Gastroesophageal sphincter (tissue), 4 donors: ENCODE data around the gene MEF2A. TPM values are rescaled to one million over a fixed set of nuclear protein-coding genes. Genes with fewer than 3 reads are reported as not detected.

Experiments used
- ATAC-seq: fragments of 150-250 bp; one replicate; pipeline ENCODE4 v1.9.1; 2016; ENCODE audit warnings: mild to moderate bottlenecking, moderate library complexity
- H3K27ac ChIP-seq, 4 donors: fragments of 200-600 bp; sonication (generic) in 3 of 4; 1 replicate in 3 of 4; 2 replicates in 1 of 4; pipeline ENCODE4 v1.5.1; 2016 to 2019
- H3K27me3 ChIP-seq: fragments of 200-600 bp; sonication (generic); one replicate; pipeline ENCODE4 v1.5.1; 2019
- H3K36me3 ChIP-seq, 2 donors: fragments of 200-600 bp; sonication (generic); one replicate each; pipeline ENCODE4 v1.5.1; 2019; ENCODE audit warnings: control low read depth in 1 of 2
- H3K4me1 ChIP-seq, 3 donors: fragments of 200-600 bp; sonication (generic); 1 replicate in 2 of 3; 2 replicates in 1 of 3; pipeline ENCODE4 v1.5.1; 2016 to 2019; ENCODE audit warnings: control low read depth in 2 of 3
- H3K4me3 ChIP-seq, 2 donors: fragments of 200-600 bp; sonication (generic); one replicate each; pipeline ENCODE4 v1.5.1; 2019; ENCODE audit warnings: mild to moderate bottlenecking in 1 of 2, moderate library complexity in 1 of 2
- H3K9me3 ChIP-seq, 3 donors: fragments of 200-600 bp; sonication (generic); one replicate each; pipeline ENCODE4 v1.5.1; 2017 to 2019; ENCODE audit warnings: control low read depth in 2 of 3
- EP300 ChIP-seq: sonication (generic); formaldehyde crosslinking; IDR thresholded peaks from one replicate; pipeline ENCODE4 v1.6.1; 2017; ENCODE audit warnings: antibody characterized with exemption, mild to moderate bottlenecking
- POLR2A ChIP-seq, 2 donors: fragments of 450-650 bp; IDR thresholded peaks; one replicate each; pipeline ENCODE4 v1.6.1; 2017; ENCODE audit warnings: antibody characterized with exemption in 2 of 2, mild to moderate bottlenecking in 2 of 2, moderate library complexity in 1 of 2
- POLR2AphosphoS5 ChIP-seq: sonication (generic); formaldehyde crosslinking; IDR thresholded peaks from one replicate; pipeline ENCODE4 v1.6.1; 2017; ENCODE audit warnings: antibody characterized with exemption
- WGBS, 2 donors: methylation state at CpG; one replicate each; pipeline ENCODE4 v1.1.5; 2018; ENCODE audit warnings: low coverage in 1 of 2; 5-methylcytosine and 5-hydroxymethylcytosine counted together
- total RNA-seq, 4 donors: library from RNA; depleted of rRNA; stranded (reverse); fragments of >200 nt; gene quantifications; one replicate each; pipeline ENCODE4 v1.1.0, GENCODE V29; 2016
- TF ChIP-seq, protein P1 (sequence below), 4 experiments: fragments of 200-600 bp in 2 of 4; fragments of 450-650 bp in 2 of 4; sonication (generic) in 1 of 4; IDR thresholded peaks; one replicate each; pipeline ENCODE4 v1.5.1; 2017 to 2019; ENCODE audit warnings: antibody characterized with exemption in 4 of 4, mild to moderate bottlenecking in 2 of 4, moderate library complexity in 2 of 4

MEF2A gene
- total RNA-seq, 4 donors from 2014 or later = 68.8 to 133 (median 95.7) TPM

- WGBS, 2 donors = 91 to 100% methylated on average over 3 of the region's 3 CpGs
Observed at GRCh38 chr15:99598296-99598695, 32.5 kb downstream of the MEF2A start.

GRCh38 chr15:99603828-99604227 is 38.0 kb downstream of the MEF2A start:
- H3K27ac ChIP-seq = no peak overlapping the region

More at GRCh38 chr15:99598296-99598695, 32.5 kb downstream of the MEF2A start:
- TF ChIP-seq POLR2A (IDR thresholded peaks at IDR 0.05) (no peak), EP300 (no peak)
- no peak overlapping the region for H3K27ac ChIP-seq
- peaks cover 0 to 13% of the 10 kb centered on the region in 2 donors for H3K36me3 ChIP-seq
- H3K27me3 ChIP-seq = no peaks in the 10 kb centered on the region
- no peak for ATAC-seq
- peaks cover 0 to 40% (median 0%) of the 10 kb centered on the region in 3 donors for H3K4me1 ChIP-seq
- H3K9me3 ChIP-seq = no peaks in the 10 kb centered on the region
- H3K4me3 ChIP-seq = no peak overlapping the region

GRCh38 chr15:99604865-99605264 is 39.1 kb downstream of the MEF2A start:
- H3K4me1 ChIP-seq = peaks cover 0 to 64% (median 0%) of the 10 kb centered on the region in 3 donors
- no peak for TF ChIP-seq POLR2AphosphoS5
- TF ChIP-seq POLR2A (IDR thresholded peaks at IDR 0.05) = no peak
- no peak for TF ChIP-seq EP300
- TF ChIP-seq, protein P1, sequence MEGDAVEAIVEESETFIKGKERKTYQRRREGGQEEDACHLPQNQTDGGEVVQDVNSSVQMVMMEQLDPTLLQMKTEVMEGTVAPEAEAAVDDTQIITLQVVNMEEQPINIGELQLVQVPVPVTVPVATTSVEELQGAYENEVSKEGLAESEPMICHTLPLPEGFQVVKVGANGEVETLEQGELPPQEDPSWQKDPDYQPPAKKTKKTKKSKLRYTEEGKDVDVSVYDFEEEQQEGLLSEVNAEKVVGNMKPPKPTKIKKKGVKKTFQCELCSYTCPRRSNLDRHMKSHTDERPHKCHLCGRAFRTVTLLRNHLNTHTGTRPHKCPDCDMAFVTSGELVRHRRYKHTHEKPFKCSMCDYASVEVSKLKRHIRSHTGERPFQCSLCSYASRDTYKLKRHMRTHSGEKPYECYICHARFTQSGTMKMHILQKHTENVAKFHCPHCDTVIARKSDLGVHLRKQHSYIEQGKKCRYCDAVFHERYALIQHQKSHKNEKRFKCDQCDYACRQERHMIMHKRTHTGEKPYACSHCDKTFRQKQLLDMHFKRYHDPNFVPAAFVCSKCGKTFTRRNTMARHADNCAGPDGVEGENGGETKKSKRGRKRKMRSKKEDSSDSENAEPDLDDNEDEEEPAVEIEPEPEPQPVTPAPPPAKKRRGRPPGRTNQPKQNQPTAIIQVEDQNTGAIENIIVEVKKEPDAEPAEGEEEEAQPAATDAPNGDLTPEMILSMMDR (IDR thresholded peaks at IDR 0.05) = no peak
- H3K27me3 ChIP-seq = no peaks in the 10 kb centered on the region
- H3K4me3 ChIP-seq = no peak overlapping the region
- peaks cover 0 to 9% of the 10 kb centered on the region in 2 donors for H3K36me3 ChIP-seq
- ATAC-seq = no peak
- no peaks in the 10 kb centered on the region for H3K9me3 ChIP-seq
- no peak overlapping the region for H3K27ac ChIP-seq
- 91 to 100% methylated on average over 1 to 6 of the region's 6 CpGs for WGBS, 2 donors

More at GRCh38 chr15:99603828-99604227, 38.0 kb downstream of the MEF2A start:
- no peaks in the 10 kb centered on the region for H3K9me3 ChIP-seq
- H3K36me3 ChIP-seq = peaks cover 0 to 13% of the 10 kb centered on the region in 2 donors
- ATAC-seq = no peak
- no peaks in the 10 kb centered on the region for H3K27me3 ChIP-seq
- 82% methylated on average over 1 of the region's 1 CpG for WGBS, 2 donors
- TF ChIP-seq, protein P1 (IDR thresholded peaks at IDR 0.05) = no peak
- no peak for TF ChIP-seq POLR2A (IDR thresholded peaks at IDR 0.05)
- TF ChIP-seq EP300 = no peak
- no peak for TF ChIP-seq POLR2AphosphoS5
- H3K4me3 ChIP-seq = no peak overlapping the region
- peaks cover 0 to 61% (median 0%) of the 10 kb centered on the region in 3 donors for H3K4me1 ChIP-seq

DNA sequence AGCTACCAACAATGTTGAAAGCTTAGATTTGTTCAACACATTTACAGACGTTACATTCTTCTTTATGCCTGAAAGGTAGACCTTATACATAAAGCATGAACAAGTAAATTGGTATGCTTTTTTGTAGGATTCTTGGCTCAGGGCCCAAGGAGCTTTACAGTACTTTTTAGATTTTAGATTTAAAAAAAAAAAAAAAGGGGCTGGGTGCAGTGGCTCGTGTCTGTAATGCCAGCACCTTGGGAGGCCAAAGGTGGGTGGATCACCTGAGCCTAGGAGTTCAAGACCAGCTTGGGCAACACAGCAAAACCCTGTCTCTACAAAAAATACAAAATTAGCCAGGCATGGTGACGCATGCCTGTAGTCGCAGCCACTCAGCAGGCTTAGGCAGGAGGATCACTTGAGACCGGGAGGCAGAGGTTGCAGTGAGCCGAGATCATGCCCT is 39.7 kb downstream of the MEF2A start:
- no peak for ATAC-seq
- Histone ChIP-seq H3K27ac (no peak overlapping the region), H3K36me3 (peaks cover 0 to 3% of the 10 kb centered on the region in 2 donors), H3K27me3 (no peaks in the 10 kb centered on the region), H3K4me3 (no peak overlapping the region), H3K9me3 (no peaks in the 10 kb centered on the region), H3K4me1 (peaks cover 0 to 64% (median 0%) of the 10 kb centered on the region in 3 donors)
- no peak for TF ChIP-seq EP300
- WGBS, 2 donors = 60 to 71% methylated on average over 3 to 6 of the region's 6 CpGs

DNA sequence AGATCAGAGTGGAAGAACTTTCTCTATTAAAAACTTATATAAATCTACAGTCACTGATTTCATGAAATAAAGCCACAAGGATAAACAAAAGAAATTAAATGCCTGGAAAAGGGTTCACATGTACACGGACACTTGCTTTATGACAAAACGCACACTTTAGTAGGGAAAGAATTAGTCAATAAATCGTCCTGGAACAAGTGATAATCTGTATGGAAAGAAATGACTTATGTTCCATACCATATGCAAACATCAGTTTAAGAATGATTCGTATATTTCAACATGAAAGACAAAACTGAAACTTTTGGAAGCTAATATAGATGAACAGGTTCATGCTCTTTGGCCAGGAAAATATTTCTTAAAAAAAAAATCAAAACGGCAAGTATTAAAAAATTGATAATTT is 40.2 kb downstream of the MEF2A start:
- H3K36me3 ChIP-seq = no peaks in the 10 kb centered on the region
- H3K4me1 ChIP-seq = peaks cover 0 to 64% (median 0%) of the 10 kb centered on the region in 3 donors
- no peak overlapping the region for H3K4me3 ChIP-seq
- no peak overlapping the region for H3K27ac ChIP-seq
- TF ChIP-seq POLR2AphosphoS5 (no peak), EP300 (no peak), POLR2A (IDR thresholded peaks at IDR 0.05) (no peak)
- TF ChIP-seq, protein P1 (IDR thresholded peaks at IDR 0.05) = no peak
- WGBS, 2 donors = 72 to 84% methylated on average over 5 of the region's 5 CpGs
- no peaks in the 10 kb centered on the region for H3K27me3 ChIP-seq
- H3K9me3 ChIP-seq = no peaks in the 10 kb centered on the region
- ATAC-seq = no peak

GRCh38 chr15:99606646-99607045 is 40.9 kb downstream of the MEF2A start:
- Histone ChIP-seq H3K4me3 (no peak overlapping the region), H3K9me3 (no peaks in the 10 kb centered on the region), H3K27ac (no peak overlapping the region), H3K27me3 (no peaks in the 10 kb centered on the region), H3K36me3 (no peaks in the 10 kb centered on the region), H3K4me1 (peaks cover 0 to 70% (median 0%) of the 10 kb centered on the region in 3 donors)
- TF ChIP-seq POLR2AphosphoS5 = no peak
- no peak for TF ChIP-seq EP300
- no peak for TF ChIP-seq POLR2A (IDR thresholded peaks at IDR 0.05)
- TF ChIP-seq, protein P1 (IDR thresholded peaks at IDR 0.05) = no peak
- no peak for ATAC-seq
- WGBS, 2 donors = 65 to 75% methylated on average over 2 of the region's 2 CpGs
